Heart left ventricle (tissue), 13 donors: ENCODE measurements around the gene CXorf58.

ENCODE experiments used
- POLR2A ChIP-seq, 2 donors: fragments of 450-650 bp; IDR thresholded peaks; one replicate each; pipeline ENCODE4 v1.6.1; 2017; ENCODE audit warnings: antibody characterized with exemption in 2 of 2, mild to moderate bottlenecking in 2 of 2, moderate library complexity in 2 of 2
- TF ChIP-seq, protein P1 (sequence below), 12 donors: fragments of 200-600 bp; sonication (generic) in 4 of 12; IDR thresholded peaks; one replicate each; pipeline versions ENCODE4 v1.5.0 to v1.8.0; 2018 to 2022; ENCODE audit warnings: antibody characterized with exemption in 12 of 12, mild to moderate bottlenecking in 5 of 12
- donor health status: ischemic (EF 13 %, LVEDD 7.1; RV severe dilation, severe dysfunction).
- donor health status: DM: no; HTN: yes; CAD: no.
- donor health status: DM: no; HTN: no; CAD: no.
- donor health status: ischemic (EF 25% LVEDD 6.9; RV normal size, moderate dysfunction).
- donor health status: ischemic (EF 25% LVEDD 5.7; RV mildly dilated, moderate dysfunction).
- donor health status: ischemic (EF 35%, LVEDD 5.7; RV mildly dilated, moderate dysfunction).
- donor health status: nonischemic (EF 11% LVEDD 7.7; RV severe dilation, severe dysfunction).
- donor health status: DM: yes; HTN: yes; CAD: no.
- donor health status: PGD.
- donor health status: ischemic (EF 29% LVEDD 5.4; RV normal size, mild dysfunction).
- donor health status: nonischemic (EF 23%, LVEDD 6.1; RV moderate dilation, normal function).

DNA sequence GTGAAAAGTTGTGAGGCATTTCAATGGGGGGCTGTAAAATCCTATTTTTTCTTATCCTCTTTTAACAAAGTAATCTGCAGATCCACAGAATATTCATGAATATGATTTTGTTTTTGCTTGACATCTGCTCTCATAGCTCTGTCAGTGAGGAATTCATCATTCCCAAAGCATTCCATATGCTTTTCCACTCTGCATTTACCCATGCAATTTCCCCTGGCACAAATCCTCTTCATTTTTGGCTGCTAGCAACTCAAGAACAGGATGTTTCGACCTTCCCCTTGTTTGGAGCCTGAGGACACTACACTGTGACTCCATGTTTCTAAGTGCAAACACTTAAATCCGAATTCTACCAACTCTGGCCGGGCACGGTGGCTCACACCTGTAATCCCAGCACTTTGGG is 70.7 kb downstream of the CXorf58 start:
- TF ChIP-seq, protein P1, sequence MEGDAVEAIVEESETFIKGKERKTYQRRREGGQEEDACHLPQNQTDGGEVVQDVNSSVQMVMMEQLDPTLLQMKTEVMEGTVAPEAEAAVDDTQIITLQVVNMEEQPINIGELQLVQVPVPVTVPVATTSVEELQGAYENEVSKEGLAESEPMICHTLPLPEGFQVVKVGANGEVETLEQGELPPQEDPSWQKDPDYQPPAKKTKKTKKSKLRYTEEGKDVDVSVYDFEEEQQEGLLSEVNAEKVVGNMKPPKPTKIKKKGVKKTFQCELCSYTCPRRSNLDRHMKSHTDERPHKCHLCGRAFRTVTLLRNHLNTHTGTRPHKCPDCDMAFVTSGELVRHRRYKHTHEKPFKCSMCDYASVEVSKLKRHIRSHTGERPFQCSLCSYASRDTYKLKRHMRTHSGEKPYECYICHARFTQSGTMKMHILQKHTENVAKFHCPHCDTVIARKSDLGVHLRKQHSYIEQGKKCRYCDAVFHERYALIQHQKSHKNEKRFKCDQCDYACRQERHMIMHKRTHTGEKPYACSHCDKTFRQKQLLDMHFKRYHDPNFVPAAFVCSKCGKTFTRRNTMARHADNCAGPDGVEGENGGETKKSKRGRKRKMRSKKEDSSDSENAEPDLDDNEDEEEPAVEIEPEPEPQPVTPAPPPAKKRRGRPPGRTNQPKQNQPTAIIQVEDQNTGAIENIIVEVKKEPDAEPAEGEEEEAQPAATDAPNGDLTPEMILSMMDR (IDR thresholded peaks at IDR 0.05), result no peak
- no peak for TF ChIP-seq POLR2A (IDR thresholded peaks at IDR 0.05)
